C4-2B (cell line): ENCODE data around the gene ARHGEF19.
A peak's percentile ranks its signal among the peaks of the same experiment; 100 is the strongest.

ENCODE experiments used
- H3K27ac ChIP-seq: fragments of 450-650 bp; 2 replicates; pipeline ENCODE4 v1.5.1; 2017
- CTCF ChIP-seq: fragments of 450-650 bp; conservative IDR thresholded peaks from 2 replicates; pipeline ENCODE4 v1.5.1; 2017; ENCODE audit warnings: mild to moderate bottlenecking
- ZFX ChIP-seq: fragments of 450-650 bp; IDR thresholded peaks from 2 replicates; pipeline ENCODE4 v1.6.1; 2017

Gene ARHGEF19

GRCh38 chr1:16211824-16212223 is 628 bp downstream of the ARHGEF19 start:
- H3K27ac ChIP-seq, result no peak overlapping the region; the same call in 1 of the 2 replicates

DNA sequence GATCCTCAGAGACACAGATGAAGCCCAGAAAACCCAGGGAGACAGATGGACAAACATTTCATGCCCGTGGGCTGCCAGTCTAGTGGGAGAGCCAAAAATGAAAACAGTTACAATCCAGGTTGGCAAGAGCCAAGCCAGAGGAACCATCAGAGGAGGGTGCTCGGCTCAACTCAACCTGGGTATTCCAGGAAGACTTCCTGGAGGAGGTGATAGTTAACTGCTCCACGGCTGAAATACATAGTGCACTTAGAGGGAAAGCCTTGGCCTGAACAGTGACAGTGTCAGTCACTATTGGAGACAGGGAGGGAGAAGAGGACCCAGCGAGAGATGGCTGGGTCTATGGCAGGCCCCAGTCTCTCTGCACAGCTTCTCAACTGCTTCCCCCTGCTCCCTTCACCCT is 1.9 kb downstream of the ARHGEF19 start:
- no peak for TF ChIP-seq ZFX
- no peak for TF ChIP-seq CTCF

More at GRCh38 chr1:16211824-16212223, 628 bp downstream of the ARHGEF19 start:
- TF ChIP-seq ZFX (no peak), CTCF (no peak)

GRCh38 chr1:16209847-16210407 is 2.5 kb downstream of the ARHGEF19 start:
- H3K27ac ChIP-seq, result no peak overlapping the region
- TF ChIP-seq CTCF, result no peak

More for the DNA sequence above, 1.9 kb downstream of the ARHGEF19 start:
- H3K27ac ChIP-seq, result no peak overlapping the region

GRCh38 chr1:16209132-16209846 is 3.2 kb downstream of the ARHGEF19 start:
- H3K27ac ChIP-seq, result no peak overlapping the region
- TF ChIP-seq CTCF, result no peak

- no peak for TF ChIP-seq ZFX
- no peak for TF ChIP-seq CTCF
- H3K27ac ChIP-seq, result no peak overlapping the region
Measured at GRCh38 chr1:16208270-16208987, 4.0 kb downstream of the ARHGEF19 start.

- H3K27ac ChIP-seq, result peak overlapping the region; percentile 75
- no peak for TF ChIP-seq CTCF
- no peak for TF ChIP-seq ZFX
Measured at GRCh38 chr1:16207318-16208269, 4.9 kb downstream of the ARHGEF19 start.
